ENCODE data around the gene AFAP1L1.
"Not testable (repeated sequence)": the region's sequence is repeated elsewhere in the genome, so short reads cannot be mapped to it uniquely, and the experiment has no call there.

Gene AFAP1L1

GRCh38 chr5:149261246-149261645, 10.4 kb upstream of the AFAP1L1 start:
- no peak for DNase-seq (ENCODE audit: low read depth in 2 of 2)

- no peak for DNase-seq (ENCODE audit: low read depth in 2 of 2)
Observed at GRCh38 chr5:149262315-149262714, 9.3 kb upstream of the AFAP1L1 start.

GRCh38 chr5:149264439-149265067, 7.1 kb upstream of the AFAP1L1 start:
- peak; percentile 21 to 26 for DNase-seq (ENCODE audit: low read depth in 2 of 2)

- DNase-seq (ENCODE audit: low read depth in 2 of 2): no peak
Observed at GRCh38 chr5:149265068-149265465, 6.6 kb upstream of the AFAP1L1 start.

- DNase-seq (ENCODE audit: low read depth in 2 of 2): no peak
Observed at GRCh38 chr5:149265597-149265996, 6.1 kb upstream of the AFAP1L1 start.

GRCh38 chr5:149267241-149267973, 4.3 kb upstream of the AFAP1L1 start:
- no peak for DNase-seq (ENCODE audit: low read depth in 2 of 2)

GRCh38 chr5:149268928-149269557, 2.6 kb upstream of the AFAP1L1 start:
- no peak for DNase-seq (ENCODE audit: low read depth in 2 of 2)

GRCh38 chr5:149271195-149271715, 404 bp upstream of the AFAP1L1 start:
- no peak for DNase-seq (ENCODE audit: low read depth in 2 of 2)

- not testable (repeated sequence) for DNase-seq (ENCODE audit: low read depth in 2 of 2)
Observed at GRCh38 chr5:149272781-149273180, 1.1 kb downstream of the AFAP1L1 start.

- DNase-seq (ENCODE audit: low read depth in 2 of 2): no peak
Observed at GRCh38 chr5:149273237-149273636, 1.6 kb downstream of the AFAP1L1 start.

- DNase-seq (ENCODE audit: low read depth in 2 of 2): no peak
Observed at GRCh38 chr5:149273950-149274349, 2.3 kb downstream of the AFAP1L1 start.

- no peak for DNase-seq (ENCODE audit: low read depth in 2 of 2)
Observed at GRCh38 chr5:149274939-149275338, 3.3 kb downstream of the AFAP1L1 start.

- DNase-seq (ENCODE audit: low read depth in 2 of 2): no peak
Observed at GRCh38 chr5:149277801-149278200, 6.1 kb downstream of the AFAP1L1 start.

- DNase-seq (ENCODE audit: low read depth in 2 of 2): no peak
Observed at GRCh38 chr5:149278451-149279210, 7.0 kb downstream of the AFAP1L1 start.

- DNase-seq (ENCODE audit: low read depth in 2 of 2): no peak
Observed at GRCh38 chr5:149279661-149280060, 8.0 kb downstream of the AFAP1L1 start.

GRCh38 chr5:149280124-149280523, 8.5 kb downstream of the AFAP1L1 start:
- no peak for DNase-seq (ENCODE audit: low read depth in 2 of 2)

GRCh38 chr5:149280802-149281201, 9.1 kb downstream of the AFAP1L1 start:
- DNase-seq (ENCODE audit: low read depth in 2 of 2): no peak

GRCh38 chr5:149282027-149282965, 10.6 kb downstream of the AFAP1L1 start:
- DNase-seq (ENCODE audit: low read depth in 2 of 2): no peak

- no peak for DNase-seq (ENCODE audit: low read depth in 2 of 2)
Observed at GRCh38 chr5:149282966-149283332, 11.3 kb downstream of the AFAP1L1 start.

- no peak for DNase-seq (ENCODE audit: low read depth in 2 of 2)
Observed at GRCh38 chr5:149283626-149284480, 12.2 kb downstream of the AFAP1L1 start.
